NCI-H146 treated with DMSO at 0.1 percent for 48 hours (cell line): ENCODE results near the gene NTSR1.

Experiments used
- DNase-seq: peaks from one replicate; lab custom pipeline; 2025; ENCODE audit not compliant: unreplicated experiment; lab: John Stamatoyannopoulos, UW

The NTSR1 gene

DNA sequence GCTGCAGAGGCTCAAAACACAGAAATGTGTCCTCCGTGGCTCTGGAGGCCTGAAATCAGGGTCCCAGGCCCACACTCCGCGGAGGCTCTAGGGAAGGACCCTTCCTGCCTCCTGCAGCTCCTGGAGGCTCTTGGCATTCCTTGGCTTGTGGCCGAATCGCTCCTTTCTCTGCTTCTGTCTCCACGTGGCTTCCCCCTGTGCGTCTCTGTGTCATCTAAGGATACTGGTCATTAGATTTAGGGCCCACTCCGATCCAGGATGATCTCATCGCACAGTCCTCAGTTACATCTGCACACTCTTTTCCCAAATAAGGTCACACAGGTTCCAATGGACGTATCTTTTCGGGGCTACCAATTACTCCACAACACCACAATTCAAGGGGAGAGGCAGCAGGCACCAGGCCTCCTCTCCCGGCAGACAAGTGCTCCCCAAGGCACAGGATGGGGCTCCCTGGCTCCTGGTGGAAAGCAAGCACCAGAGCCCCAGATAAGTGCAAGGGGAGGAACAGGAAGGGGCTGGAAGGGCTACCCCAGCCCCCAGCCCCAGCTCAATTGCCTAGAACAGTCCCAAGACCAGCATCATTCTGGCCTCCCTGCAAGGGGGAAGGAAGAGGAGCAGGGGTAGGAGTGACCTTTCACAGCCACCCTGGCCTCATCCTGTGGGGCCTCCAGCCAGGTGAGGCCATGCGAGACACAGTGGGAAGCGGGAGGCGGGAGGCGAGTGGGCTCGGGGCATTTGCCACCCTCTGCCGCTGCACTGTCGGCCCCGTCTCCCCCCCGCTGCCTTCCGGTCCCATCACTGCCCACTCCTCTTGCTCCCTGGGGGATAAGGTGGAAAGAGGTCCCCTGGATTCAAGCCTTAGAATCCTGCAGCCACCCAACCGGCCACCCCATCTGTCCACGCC is 16.3 kb downstream of the NTSR1 start:
- no peak for DNase-seq

- DNase-seq = no peak
Observed at GRCh38 chr20:62725596-62726268, 17.1 kb downstream of the NTSR1 start.

- no peak for DNase-seq
Observed at GRCh38 chr20:62726276-62726675, 17.6 kb downstream of the NTSR1 start.

- DNase-seq = no peak
Observed at GRCh38 chr20:62726716-62727583, 18.3 kb downstream of the NTSR1 start.

- no peak for DNase-seq
Observed at GRCh38 chr20:62727584-62728027, 19.0 kb downstream of the NTSR1 start.

- no peak for DNase-seq
Observed at GRCh38 chr20:62728028-62728780, 19.6 kb downstream of the NTSR1 start.

DNA sequence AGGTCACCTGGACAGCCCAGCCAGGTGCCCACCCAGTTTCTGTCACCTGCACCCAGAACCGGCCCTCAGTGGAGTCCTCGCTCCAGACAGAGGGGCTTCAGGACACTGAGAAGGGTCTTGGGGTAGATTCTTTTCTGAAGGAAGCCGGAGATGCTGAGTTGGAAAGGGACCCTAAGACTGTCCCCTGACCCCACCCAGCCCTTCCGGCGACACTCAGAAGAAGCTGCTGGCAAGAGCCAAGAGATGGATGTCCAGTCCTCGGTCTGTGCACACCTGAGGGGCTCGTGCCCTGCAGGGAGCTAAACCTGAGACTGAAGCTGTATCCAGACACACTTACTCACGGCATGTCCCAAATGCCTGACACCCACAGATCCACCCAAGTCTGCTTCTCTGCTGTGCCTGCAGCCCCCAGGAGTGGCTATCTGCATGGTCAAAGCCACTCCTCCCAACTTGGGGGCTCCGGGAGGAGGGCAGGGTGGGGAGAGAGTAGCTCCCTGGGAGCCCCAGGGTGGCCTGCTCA is 20.2 kb downstream of the NTSR1 start:
- DNase-seq = no peak

- DNase-seq = no peak
Observed at GRCh38 chr20:62730481-62730880, 21.8 kb downstream of the NTSR1 start.

DNA sequence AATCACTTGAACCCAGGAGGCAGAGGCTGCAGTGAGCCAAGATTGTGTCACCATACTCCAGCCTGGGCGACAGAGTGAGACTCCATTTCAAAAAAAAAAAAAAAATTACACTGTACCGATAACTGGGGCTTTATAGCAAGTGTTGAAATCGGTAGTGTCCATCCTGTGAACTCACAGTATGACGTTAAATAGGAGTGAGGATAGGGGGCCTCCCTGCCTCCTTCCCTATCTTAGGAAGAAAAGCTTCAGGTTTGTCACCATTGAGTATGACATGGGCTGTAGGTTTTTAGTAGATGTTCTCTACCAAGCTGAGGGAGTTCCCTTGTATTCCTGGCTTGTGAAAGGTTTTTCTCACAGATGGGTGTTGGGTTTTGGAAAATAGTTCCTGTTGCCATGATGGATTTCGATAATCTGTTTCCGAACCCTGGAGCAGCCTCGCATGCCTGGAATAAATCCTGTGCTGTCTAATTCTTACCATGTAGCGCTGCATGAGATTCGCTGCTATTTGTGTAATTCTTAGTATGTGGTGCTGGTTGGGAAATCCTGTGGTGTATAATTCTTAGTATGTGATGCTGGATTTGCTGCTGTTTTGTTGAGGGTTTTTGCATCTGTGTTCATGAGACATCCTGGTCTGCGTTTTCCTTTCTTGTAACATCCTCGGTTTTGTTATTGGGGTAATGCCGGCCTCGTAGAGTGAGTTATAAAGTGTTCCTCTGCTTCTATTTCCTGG is 23.6 kb downstream of the NTSR1 start:
- DNase-seq = no peak

DNA sequence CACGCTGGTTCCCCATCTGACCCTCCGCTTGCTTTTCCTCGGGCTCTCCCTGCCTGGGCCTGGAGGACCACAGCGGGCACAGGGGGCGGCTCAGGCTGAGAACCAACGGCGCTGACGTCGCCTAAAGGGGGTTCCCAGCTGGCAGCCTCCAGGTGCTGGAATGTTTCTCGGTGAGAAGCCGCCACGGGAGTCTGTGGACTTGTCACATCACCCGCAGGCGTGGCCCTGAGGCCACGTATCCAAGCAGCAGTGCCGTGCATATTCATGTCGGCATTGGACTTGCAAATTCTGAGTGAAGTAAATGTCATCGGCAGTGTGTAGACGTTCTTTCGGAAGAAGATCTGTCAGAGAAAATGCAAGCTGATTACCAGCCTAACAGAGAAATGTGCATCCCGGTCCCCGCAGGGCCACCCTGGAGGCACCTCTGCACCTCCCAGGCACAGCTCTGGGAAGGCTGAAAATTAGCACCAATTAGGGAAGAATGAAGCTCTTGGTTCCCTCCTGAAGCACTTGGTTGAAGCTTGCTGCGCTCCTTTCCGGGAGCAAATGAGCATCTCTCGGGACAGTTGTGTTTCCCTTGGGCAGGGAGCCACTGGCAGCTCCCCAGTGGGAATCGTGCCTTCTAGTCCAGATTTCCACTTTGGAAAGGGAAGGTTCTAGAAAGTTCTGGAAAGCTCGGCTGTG is 24.3 kb downstream of the NTSR1 start:
- no peak for DNase-seq

- DNase-seq = no peak
Observed at GRCh38 chr20:62733526-62733842, 24.8 kb downstream of the NTSR1 start.

- no peak for DNase-seq
Observed at GRCh38 chr20:62733891-62734290, 25.3 kb downstream of the NTSR1 start.

DNA sequence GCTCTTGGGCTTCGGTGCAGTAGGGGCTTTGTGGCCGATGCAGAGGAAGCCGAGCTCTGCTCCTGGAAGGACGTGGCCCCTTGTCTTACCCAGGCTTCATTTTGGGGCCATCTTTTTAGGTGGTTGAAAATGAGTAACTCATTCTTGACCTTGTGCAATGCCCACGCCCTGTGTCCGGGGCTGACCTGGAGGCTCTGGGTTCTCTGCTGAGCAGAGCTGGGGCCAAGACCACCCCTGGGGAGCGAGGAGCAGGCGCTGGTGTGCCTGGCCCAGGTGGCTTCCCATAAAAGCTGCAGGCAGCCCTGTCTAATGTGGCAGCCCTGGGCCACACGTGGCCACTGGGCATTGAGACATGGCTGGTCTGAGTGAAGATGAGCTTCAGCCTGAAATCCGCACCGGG is 25.7 kb downstream of the NTSR1 start:
- no peak for DNase-seq

GRCh38 chr20:62734881-62735280 is 26.2 kb downstream of the NTSR1 start:
- DNase-seq = no peak

DNA sequence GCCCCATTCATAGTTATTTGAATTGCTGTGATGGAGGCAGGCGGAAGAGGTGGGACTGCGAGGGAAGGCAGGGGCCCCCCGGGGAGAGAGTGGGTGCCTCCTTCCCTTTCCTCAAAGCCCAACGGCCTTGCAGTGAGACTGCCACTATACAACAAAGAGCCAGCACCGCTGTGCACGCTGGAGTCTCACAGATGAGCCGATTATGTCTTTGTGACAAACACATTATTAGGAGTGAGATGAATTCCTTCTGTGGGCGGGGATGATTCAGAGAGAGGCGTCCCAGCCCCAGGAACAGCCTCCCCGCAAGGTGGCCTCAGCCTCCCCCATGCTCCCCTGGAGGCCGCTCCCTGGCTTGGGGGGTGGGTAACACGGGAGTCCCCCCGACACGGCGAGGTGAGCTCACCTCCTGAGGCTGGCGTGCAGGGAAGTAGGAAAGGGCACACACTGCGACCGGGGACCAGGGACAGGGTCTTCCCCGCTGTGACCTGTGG is 26.7 kb downstream of the NTSR1 start:
- DNase-seq = no peak

DNA sequence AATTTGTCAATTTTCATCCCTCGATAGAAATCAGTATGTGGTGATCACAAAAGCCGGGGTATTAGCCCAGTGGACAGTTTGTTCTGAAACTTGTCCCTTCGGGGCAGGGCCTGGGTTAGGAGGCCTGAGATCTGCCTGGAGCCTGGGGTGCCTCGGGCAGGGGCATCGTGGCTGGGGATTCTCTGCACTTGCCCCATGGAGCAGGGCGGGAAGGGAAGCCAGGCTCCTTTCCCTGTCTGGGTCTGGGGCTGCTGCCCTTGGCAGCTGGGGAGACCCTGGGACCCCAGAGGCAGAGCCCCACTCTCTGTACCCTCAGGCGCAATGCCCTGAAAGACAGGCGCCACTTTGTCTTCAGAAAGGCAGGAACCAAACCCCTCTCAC is 27.4 kb downstream of the NTSR1 start:
- DNase-seq = no peak

DNA sequence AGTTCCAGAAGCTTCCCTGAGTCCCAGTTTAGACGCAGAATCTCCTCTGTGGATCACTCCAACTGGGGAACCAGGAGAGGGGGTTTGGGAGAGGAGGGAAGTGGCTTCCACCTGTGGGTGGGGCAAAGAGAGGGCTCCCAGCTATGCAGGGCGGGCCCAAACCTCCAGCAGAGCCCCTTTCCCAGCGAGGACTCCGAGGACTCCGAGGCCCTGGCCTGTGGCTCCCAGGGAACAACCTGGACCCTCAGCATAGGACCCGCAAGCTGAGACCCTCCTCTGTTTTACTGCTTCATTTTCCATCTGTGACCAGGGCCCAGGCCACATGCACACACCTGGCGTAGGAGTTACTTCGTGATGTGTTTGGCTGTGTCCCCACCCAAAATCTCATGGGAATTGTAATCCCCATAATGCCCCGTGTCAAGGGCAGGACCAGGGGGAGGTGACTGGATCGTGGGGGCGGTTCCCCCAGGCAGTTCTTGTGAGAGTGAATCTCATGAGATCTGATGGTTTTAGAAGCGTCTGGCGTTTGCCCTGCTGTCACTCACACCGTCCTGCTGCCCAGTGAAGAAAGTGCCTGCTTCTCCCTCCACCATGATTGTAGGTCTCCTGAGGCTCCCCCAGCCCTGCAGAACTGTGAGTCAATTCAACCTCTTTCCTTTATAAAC is 27.9 kb downstream of the NTSR1 start:
- DNase-seq = no peak

DNA sequence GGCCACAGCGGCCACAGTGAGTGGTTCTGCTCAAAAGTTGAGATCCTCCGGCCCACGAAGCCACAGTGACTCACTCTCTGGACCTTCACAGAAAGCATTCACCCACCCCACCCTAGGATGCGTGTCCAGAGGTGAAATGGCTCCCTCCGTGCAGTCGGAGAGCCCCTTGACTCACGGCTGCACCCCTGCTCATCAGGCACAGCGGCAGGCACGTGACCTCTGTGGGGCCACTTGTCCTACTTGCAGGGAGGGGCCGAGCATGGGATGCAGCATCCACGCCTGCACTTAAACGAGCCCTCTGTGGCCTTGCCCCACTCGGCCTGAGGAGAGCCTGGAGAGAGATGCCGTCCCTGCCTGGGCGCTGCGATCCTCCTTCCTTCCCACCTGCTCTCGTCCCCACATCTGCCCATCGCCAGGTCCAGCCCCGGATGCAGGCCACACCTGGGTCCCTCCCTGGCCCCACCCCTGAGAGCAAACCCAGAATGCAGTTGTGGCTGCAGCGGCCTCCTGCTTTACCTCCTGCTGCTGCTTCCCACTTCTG is 28.7 kb downstream of the NTSR1 start:
- DNase-seq = no peak
